Measurements from ENCODE around the gene GRK4. TPM values are rescaled to one million over a fixed set of nuclear protein-coding genes. Genes with fewer than 3 reads are reported as not detected.

The GRK4 gene
- total RNA-seq, 1 donor from 2014 or later = 6.7 TPM

- Mint-ChIP-seq H3K4me1 (ENCODE audit: low read depth, unreplicated experiment) (peaks cover 14% of the 10 kb centered on the region), H3K36me3 (ENCODE audit: low read depth, unreplicated experiment) (no peaks in the 10 kb centered on the region), H3K4me3 (ENCODE audit: unreplicated experiment) (no peak overlapping the region), H3K27me3 (ENCODE audit: low read depth, unreplicated experiment) (no peaks in the 10 kb centered on the region), H3K9me3 (ENCODE audit: unreplicated experiment) (no peaks in the 10 kb centered on the region), H3K27ac (ENCODE audit: unreplicated experiment) (no peak overlapping the region)
- Histone ChIP-seq H3K4me3 (ENCODE audit: insufficient read depth, low read depth, low read length) (no peak overlapping the region), H3K79me2 (ENCODE audit: insufficient read depth, low read length) (peaks cover 94% of the 10 kb centered on the region), H3K27me3 (ENCODE audit: insufficient read depth, low read length) (no peaks in the 10 kb centered on the region), H3K36me3 (ENCODE audit: insufficient read depth, low read length) (no peaks in the 10 kb centered on the region), H3K9me3 (ENCODE audit: insufficient read depth, low read depth, low read length) (no peaks in the 10 kb centered on the region), H3K4me2 (ENCODE audit: low read length) (no peak overlapping the region), H3K27ac (ENCODE audit: low read depth, low read length) (no peak overlapping the region), H3K9ac (ENCODE audit: low read length) (no peak overlapping the region), H3K4me1 (ENCODE audit: insufficient read depth, low read length) (peaks cover 12% of the 10 kb centered on the region), H4K20me1 (ENCODE audit: insufficient read depth, low read length) (peaks cover 88% of the 10 kb centered on the region), H2AFZ (ENCODE audit: low read depth, low read length) (no peak overlapping the region)
- TF ChIP-seq CTCF (IDR thresholded peaks at IDR 0.05; ENCODE audit: insufficient read depth, low read depth, low read length) = no peak
- TF ChIP-seq EZH2 (IDR thresholded peaks at IDR 0.05; ENCODE audit: insufficient read depth, low read length) = no peak
- no peak for DNase-seq (ENCODE audit: low read depth)
- no peak for FAIRE-seq
Observed at GRCh38 chr4:3079694-3080123, 116.3 kb downstream of the GRK4 start.

GRCh38 chr4:3082925-3083515 is 119.6 kb downstream of the GRK4 start:
- Histone ChIP-seq H2AFZ (ENCODE audit: low read depth, low read length) (no peak overlapping the region), H3K36me3 (ENCODE audit: insufficient read depth, low read length) (peaks cover 12% of the 10 kb centered on the region), H3K27me3 (ENCODE audit: insufficient read depth, low read length) (no peaks in the 10 kb centered on the region), H3K9me3 (ENCODE audit: insufficient read depth, low read depth, low read length) (no peaks in the 10 kb centered on the region), H3K4me2 (ENCODE audit: low read length) (no peak overlapping the region), H3K4me3 (ENCODE audit: insufficient read depth, low read depth, low read length) (no peak overlapping the region), H3K4me1 (ENCODE audit: insufficient read depth, low read length) (no peaks in the 10 kb centered on the region), H3K27ac (ENCODE audit: low read depth, low read length) (no peak overlapping the region), H4K20me1 (ENCODE audit: insufficient read depth, low read length) (peaks cover 92% of the 10 kb centered on the region), H3K79me2 (ENCODE audit: insufficient read depth, low read length) (peaks cover 89% of the 10 kb centered on the region), H3K9ac (ENCODE audit: low read length) (no peak overlapping the region)
- no peaks in the 10 kb centered on the region for H3K9me3 Mint-ChIP-seq (ENCODE audit: unreplicated experiment)
- no peak for FAIRE-seq
- H3K4me1 Mint-ChIP-seq (ENCODE audit: low read depth, unreplicated experiment) = peaks cover 4% of the 10 kb centered on the region
- TF ChIP-seq CTCF (IDR thresholded peaks at IDR 0.05; ENCODE audit: insufficient read depth, low read depth, low read length) (no peak), EZH2 (IDR thresholded peaks at IDR 0.05; ENCODE audit: insufficient read depth, low read length) (no peak)
- no peaks in the 10 kb centered on the region for H3K27me3 Mint-ChIP-seq (ENCODE audit: low read depth, unreplicated experiment)
- H3K27ac Mint-ChIP-seq (ENCODE audit: unreplicated experiment) = no peak overlapping the region
- no peak for DNase-seq (ENCODE audit: low read depth)
- no peak overlapping the region for H3K4me3 Mint-ChIP-seq (ENCODE audit: unreplicated experiment)
- H3K36me3 Mint-ChIP-seq (ENCODE audit: low read depth, unreplicated experiment) = peaks cover 3% of the 10 kb centered on the region

GRCh38 chr4:3083732-3084131 is 120.4 kb downstream of the GRK4 start:
- DNase-seq (ENCODE audit: low read depth) (no peak), FAIRE-seq (no peak)
- peaks cover 82% of the 10 kb centered on the region for H3K79me2 ChIP-seq (ENCODE audit: insufficient read depth, low read length)
- H4K20me1 ChIP-seq (ENCODE audit: insufficient read depth, low read length) = peaks cover 91% of the 10 kb centered on the region
- H3K36me3 Mint-ChIP-seq (ENCODE audit: low read depth, unreplicated experiment) = peaks cover 8% of the 10 kb centered on the region
- H3K27me3 Mint-ChIP-seq (ENCODE audit: low read depth, unreplicated experiment) = no peaks in the 10 kb centered on the region
- H3K4me1 ChIP-seq (ENCODE audit: insufficient read depth, low read length) = no peaks in the 10 kb centered on the region
- TF ChIP-seq EZH2 (IDR thresholded peaks at IDR 0.05; ENCODE audit: insufficient read depth, low read length) (no peak), CTCF (IDR thresholded peaks at IDR 0.05; ENCODE audit: insufficient read depth, low read depth, low read length) (no peak)
- H3K27ac ChIP-seq (ENCODE audit: low read depth, low read length) = no peak overlapping the region
- H3K36me3 ChIP-seq (ENCODE audit: insufficient read depth, low read length) = peaks cover 12% of the 10 kb centered on the region
- no peaks in the 10 kb centered on the region for H3K27me3 ChIP-seq (ENCODE audit: insufficient read depth, low read length)
- no peaks in the 10 kb centered on the region for H3K9me3 Mint-ChIP-seq (ENCODE audit: unreplicated experiment)
- H3K9me3 ChIP-seq (ENCODE audit: insufficient read depth, low read depth, low read length) = no peaks in the 10 kb centered on the region
- no peak overlapping the region for H2AFZ ChIP-seq (ENCODE audit: low read depth, low read length)
- H3K4me2 ChIP-seq (ENCODE audit: low read length) = no peak overlapping the region
- H3K9ac ChIP-seq (ENCODE audit: low read length) = no peak overlapping the region
- H3K4me1 Mint-ChIP-seq (ENCODE audit: low read depth, unreplicated experiment) = peaks cover 4% of the 10 kb centered on the region
- H3K4me3 ChIP-seq (ENCODE audit: insufficient read depth, low read depth, low read length) = no peak overlapping the region
- H3K4me3 Mint-ChIP-seq (ENCODE audit: unreplicated experiment) = no peak overlapping the region
- H3K27ac Mint-ChIP-seq (ENCODE audit: unreplicated experiment) = no peak overlapping the region
